COLO668 (cell line): ENCODE measurements around the gene POLR3F.
A peak's percentile ranks its signal among the peaks of the same experiment; 100 is the strongest.
"Not testable (repeated sequence)": the region's sequence is repeated elsewhere in the genome, so short reads cannot be mapped to it uniquely, and the experiment has no call there.

Experiments
- DNase-seq: peaks from one replicate; lab custom pipeline; 2025; ENCODE audit not compliant: unreplicated experiment; lab: John Stamatoyannopoulos, UW

Gene POLR3F

DNA sequence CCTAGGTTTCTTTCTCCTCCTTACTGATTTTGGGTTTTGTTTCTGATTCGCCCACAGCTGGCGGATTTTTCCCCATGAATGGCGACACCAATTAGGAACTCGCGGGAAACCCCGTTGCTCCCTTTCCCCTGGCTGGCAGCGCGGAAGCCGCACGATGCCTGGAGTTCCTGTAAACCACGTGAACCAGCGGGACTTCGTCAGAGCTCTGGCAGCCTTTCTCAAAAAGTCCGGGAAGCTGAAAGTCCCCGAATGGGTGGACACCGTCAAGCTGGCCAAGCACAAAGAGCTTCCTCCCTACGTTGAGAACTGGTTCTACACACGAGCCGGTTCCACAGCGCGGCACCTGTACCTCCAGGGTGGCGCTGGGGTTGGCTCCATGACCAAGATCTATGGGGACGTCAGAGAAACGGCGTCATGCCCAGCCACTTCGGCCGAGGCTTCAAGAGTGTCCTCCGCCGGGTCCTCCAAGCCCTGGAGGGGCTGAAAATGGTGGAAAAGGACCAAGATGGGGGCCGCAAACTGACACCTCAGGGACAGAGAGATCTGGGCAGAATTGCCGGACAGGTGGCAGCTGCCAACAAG is 37.4 kb downstream of the POLR3F start:
- no peak for DNase-seq

DNA sequence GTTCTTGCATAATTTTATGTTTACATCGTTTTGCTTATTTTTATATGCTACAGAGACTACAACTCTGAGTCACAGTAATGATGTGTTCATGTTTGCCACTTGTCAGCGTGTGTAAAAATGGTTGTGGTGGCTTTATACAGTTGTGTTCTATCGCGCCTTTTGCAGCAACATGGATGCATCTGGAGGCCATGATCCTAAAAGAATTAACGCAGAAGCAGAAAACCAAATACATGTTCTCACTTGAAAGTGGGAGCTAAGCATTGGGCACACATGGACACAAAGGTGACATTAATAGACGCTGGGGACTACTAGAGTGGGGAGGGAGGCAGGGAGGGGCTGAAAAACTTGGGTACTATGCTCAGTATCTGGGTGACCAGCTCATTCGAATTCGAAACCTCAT is 39.6 kb downstream of the POLR3F start:
- DNase-seq: no peak

DNA sequence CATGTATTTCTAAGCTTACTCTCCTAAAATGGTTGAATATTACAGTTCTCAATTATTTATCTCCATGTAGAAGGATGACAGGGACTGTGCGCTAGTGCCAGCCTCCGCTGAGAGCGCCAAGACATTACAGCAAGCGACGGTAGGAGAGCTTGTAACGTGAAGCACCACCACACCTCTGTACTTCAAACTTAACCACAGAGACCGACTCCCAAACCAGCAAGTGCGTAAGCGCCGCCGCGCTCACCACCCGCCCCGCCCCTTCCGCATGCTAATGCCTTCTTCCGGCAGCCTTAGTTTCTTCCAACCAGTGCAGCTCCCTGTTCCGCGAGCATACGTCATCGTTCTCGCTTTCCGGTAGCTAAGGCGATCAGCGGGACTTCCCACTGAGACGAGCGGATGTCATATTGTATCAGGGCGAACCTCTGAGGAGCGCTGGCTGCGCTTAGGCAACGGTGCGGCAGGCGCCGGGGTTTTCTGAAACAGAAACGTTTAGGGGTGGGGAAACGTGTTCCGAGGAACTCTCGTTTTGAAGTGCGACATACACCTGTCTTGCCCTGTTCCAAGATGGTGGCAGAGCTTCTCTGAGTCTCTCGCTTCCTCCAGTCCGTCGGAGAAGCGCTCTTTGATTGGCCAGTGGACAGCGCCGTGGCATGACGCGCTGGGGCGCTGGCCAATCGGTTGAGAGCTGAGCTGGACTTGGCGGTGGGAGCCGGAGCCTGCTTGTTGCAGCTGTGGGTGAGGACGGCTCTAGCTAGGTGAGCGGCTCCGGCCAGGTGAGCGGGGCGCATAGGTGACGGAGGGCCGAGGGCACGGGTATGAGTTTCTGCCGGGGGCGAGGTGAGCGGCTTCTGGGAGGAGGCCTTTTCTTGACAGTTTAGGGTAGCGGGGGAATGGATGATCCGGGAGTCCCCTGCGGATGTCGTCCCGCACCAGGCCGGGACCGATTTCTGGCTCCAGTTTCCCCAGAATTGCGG is 40.3 kb downstream of the POLR3F start, which contains the start of gene SEC23B:
Gene SEC23B (plus strand): TSS at position 723 of the 974 bp plus-strand sequence. CDS start 2,896 bp downstream, outside the sequence.
- DNase-seq: peak; percentile 96

DNA sequence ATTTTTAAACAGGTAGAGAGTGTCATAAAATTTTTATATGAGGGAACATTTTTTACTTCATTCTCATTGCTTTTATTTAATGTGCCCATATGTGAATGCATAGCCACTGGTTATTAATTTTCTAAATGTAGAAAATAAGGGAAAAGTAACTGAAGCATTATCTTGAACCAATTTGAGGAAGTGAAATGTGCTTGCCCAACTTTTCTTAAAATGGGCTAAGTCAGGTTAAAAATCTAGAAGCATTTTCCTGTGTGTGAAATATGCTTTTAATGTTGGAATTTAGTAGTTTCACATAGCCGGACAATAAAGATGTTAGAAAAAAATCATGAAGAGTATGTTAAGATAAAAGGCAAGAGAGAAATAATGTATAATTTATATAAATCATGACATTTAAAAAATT is 44.4 kb downstream of the POLR3F start:
- DNase-seq: no peak

DNA sequence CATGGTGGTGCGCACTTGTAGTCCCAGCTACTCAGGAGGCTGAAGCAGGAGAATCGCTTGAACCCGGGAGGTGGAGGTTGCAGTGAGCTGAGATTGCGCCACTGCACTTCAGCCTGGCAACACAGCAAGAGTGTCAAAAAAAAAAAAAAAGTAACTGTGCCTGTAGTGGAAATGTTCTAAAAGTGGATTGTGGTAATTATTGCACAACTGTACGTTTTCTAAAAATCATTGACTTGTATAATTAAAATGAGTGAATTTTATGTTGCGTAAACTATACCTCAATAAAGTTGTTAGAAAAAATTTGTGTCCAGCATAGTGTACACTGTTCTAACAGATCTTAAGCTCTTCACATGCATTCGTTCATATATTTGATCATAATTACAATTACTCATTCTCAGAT is 46.0 kb downstream of the POLR3F start:
- no peak for DNase-seq

DNA sequence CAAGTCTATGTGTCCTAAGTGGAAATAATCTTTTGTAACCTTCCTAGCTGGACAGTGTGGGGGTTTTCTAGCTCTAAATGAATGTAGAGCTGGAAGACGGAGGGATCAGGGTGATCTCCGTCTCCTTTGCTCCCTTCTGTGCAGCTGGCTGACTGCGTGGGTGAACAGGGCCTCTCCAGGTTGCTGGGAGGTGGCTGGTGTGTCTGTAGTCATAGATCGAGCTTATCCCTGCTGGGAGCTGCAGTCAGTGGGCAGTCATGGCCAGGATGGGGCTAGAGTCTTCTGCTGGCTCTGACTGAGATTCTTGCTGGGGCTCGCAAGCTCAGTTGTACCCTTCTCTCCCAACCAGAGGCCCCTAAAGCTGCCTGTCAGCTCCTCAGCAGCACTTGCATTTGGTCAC is 46.9 kb downstream of the POLR3F start:
- DNase-seq: no peak

DNA sequence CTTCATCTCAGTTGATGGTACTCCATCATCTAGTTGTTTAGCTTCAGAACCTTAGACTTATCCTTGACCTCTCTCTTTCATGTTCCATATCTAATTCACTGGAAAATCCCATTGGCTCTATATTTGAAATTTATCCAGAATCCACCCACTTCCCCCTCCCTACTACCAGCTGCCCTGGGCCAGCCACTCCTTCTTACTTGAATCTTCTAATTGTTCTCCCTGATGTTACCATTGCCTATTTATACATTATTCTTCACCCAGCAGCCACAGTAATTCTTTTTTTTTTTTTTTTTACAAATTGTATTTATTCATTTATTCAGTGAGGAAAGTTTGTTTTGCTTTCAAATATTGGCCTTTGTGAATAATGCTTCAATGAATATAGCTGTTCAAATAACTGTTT is 48.8 kb downstream of the POLR3F start:
- no peak for DNase-seq

DNA sequence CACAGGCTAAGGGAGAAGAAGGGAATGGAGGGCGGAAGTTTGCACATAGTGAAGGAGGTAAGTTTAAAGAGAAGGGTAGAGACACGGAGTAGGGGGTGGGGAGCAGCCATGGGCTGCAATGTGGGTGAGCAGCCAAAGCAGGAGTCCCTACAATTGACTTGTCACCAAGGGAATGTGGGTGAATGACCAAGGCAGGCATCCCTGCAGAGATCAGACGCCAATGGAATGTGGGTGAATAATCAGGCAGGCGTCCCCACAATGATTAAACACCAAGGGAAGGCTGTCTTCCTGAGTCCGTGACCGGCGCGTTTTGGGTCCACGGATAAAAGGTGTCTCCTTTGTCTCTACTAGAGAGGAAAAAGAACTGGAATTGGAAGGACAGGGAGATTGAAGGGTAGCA is 54.9 kb downstream of the POLR3F start:
- not testable (repeated sequence) for DNase-seq

DNA sequence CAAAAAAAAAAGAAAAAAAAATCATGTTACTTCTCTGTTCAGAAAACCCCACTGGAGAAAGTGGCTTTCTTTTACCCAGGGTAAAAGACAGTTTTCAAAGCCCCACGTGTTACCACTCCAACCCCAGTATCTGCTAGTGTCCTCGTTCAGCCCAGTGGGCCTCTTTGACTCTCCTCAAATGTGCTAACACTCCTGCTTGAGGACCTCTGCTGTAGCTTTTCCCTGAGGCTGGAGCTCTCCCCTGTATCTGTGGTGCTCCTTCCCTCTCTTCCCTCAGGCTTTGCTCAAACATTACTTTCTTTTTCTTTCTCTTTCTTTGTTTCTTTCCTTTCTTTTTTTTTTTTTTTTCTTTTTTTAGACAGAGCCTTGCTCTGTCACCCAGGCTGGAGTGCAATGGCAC is 55.9 kb downstream of the POLR3F start:
- DNase-seq: no peak

DNA sequence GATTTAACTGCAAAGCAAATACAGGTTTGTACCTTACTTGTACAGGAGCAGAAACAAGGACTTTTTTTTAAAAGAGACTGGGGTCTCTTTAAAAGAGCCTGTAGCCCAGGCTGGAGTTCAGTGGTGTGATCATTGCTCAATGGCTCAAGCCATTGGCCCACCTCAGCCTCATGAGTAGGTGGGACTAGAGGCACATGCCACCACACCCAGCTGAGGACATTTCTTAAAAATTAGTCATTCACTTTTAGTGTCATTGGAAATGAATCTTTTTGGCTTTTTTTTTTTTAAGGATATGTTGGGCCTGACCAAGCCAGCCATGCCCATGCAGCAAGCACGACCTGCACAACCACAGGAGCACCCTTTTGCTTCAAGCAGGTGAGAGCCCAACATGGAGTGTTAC is 57.5 kb downstream of the POLR3F start:
- no peak for DNase-seq

DNA sequence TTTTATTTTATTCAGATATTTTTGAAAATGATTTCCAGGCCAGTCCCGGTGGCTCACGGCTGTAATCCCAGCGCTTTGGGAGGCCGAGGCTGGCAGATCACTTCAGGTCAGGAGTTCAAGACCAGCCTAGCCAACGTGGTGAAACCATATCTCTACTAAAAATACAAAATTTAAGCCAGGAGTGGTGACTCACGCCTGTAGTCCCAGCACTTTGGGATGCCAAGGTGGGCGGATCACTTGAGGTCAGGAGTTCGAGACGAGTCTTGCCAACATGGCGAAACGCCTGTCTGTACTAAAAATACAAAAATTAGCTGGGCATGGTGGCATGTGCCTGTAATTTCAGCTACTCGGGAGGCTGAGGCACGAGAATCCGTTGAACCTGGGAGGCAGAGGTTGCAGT is 59.6 kb downstream of the POLR3F start:
- not testable (repeated sequence) for DNase-seq

DNA sequence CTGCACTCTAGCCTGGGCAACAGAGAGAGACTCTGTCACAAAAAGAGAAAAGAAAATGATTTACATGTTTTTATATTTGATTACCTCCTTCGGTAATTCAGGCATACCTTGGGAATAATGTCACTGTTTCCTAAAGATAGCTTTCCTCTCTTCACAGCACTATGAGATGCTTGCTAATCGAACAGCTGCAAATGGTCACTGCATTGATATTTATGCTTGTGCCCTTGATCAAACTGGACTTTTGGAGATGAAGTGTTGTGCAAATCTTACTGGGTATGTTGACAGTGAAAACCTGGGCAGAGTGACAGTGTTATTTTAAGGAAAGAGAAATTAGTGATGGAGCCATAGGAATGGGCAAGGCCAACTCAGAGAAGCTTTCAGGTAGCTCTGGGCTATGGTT is 60.1 kb downstream of the POLR3F start:
- DNase-seq: no peak

DNA sequence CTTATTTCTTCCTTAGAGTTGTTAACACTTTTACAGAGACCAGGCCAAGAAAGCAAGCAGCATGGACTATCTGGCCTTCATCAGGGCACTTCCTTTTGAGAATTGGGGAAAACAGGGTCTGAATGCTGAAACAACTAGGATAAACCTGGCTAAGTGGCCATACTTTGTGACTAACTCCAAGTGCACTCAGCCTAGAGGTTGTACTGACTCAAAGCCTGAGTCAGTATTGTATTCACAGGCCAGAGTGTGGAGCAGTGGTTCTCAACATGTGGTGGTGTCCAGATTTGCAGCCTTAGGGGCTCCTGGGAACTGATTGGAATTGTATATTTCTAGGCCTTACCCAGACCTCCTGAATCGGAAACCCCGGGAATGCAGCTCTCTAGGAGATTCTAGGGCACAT is 60.6 kb downstream of the POLR3F start:
- DNase-seq: no peak

DNA sequence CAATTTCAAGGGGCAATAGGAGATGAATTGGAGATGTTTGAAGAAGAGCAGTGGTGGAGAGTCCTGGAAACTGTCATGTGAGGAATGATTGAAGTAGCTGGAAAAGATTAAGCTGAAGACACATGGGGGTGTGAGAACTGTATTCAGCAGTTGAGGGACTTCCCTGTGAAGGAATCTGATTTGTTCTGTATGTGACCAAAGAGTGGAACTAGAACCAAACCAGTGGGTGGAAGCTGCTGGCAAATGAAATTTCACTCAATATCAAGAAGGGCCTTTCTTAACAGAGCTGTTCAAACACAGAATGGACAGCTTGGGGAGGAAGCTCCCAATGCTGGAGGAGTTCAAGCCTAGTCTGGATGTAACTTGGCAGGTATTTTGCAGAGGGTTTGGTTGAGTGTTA is 61.9 kb downstream of the POLR3F start:
- no peak for DNase-seq

DNA sequence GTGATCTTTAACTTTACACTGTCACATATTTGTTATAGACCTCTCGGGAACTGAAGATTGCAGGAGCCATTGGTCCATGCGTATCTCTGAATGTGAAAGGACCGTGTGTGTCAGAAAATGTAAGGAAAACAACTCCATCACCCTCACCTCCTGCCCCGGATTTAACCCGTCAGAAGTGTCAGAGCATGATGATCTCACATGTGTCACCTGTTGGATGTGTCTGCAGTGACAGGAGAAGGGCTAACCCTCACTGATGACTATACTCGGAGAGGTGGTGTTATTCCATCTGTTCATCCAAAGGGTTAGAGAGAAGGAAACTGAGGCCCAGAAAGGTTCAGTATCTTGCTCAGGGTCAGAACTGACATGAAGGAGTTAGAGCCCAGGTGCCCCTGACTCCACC is 65.4 kb downstream of the POLR3F start:
- no peak for DNase-seq

DNA sequence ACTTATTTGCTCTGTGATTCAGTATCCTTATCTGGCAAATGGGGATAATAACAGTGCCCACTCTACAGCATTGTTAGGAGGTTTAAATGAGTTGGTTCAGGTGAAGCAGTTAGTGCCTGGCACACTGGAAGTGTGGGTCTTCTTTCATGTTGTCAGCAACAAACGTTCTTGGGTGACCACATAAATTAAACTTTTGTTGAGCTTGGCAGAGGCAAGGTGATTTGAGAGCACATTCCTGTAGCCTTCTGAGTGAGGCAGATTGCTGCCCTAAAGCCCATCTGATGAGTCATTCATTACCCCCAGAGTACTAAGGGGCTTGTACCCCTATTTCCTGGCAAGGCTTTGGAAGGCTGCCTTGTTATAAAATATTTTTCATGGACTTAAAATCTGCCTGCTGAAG is 66.3 kb downstream of the POLR3F start:
- no peak for DNase-seq

DNA sequence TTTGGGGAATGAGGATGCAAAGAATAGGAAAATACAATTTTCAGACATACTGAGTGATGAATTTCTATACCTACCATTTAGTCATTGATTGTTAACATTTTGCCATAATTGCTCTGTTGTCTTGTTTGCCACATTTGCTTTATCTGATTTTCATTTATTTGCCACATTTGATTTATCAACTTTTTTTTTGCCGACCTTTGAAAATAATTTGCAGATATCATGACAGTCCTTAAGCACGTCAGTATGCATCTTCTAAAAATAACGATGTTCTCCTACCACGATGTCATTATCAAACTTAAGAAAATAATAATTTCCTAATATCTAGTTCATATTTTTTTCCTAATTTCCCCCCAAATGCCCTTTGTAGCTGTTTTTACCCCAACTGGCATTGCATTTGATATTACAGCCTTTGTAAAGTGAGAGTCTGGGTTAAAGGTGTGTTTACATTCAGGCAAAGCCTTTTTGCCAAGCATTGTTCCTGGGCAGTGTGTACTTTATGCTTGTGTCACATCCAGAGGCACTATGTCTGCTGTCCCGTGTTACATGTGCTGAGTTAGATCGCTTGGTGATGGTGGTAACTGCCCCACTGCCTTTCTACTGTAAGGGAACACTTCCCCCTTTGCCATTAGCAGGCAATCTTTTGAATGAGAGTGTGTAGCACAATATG is 66.9 kb downstream of the POLR3F start:
- no peak for DNase-seq
